ENCODE data around the gene FCGR3B.
"Not testable (repeated sequence)": the region's sequence is repeated elsewhere in the genome, so short reads cannot be mapped to it uniquely, and the experiment has no call there.

Gene FCGR3B

DNA sequence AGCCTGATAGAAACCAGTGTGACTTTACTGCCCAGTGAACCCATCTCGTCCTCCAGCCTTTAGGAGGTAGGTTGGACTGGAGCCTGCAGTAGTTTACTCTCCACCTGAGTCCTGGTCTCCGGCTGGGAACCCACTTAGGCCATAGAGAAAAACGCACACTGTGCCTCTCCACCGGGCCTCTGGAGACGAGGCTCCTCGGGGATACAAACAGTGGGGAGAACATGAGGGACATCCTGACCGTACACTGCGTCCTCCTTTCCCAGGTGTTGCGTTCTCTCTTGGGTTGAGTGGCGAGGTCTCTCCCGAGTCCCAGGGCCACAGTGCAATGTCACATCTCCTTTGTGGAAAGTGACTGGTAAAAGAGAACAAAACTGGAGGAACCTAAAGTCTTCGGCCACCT is 26.0 kb downstream of the FCGR3B start:
- DNase-seq, result not testable (repeated sequence)

DNA sequence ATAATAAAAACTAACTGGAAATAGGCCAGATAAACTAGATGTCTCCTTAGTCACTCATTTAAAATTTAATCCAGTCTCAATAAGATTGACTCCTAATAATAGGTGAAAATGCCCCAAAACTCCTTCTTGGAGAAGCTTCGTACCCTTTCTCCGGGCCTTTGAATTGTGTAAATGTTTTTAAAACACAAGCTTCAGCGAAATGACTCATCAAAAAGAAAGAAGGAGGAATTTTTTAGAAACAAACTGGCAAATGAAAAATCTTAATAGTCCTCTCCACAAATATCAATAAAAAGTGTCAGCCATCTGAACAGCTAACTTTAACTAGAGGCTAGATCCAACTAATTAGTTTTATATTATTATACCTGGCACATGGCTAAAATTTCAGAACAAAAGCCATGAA is 33.9 kb downstream of the FCGR3B start:
- not testable (repeated sequence) for DNase-seq

DNA sequence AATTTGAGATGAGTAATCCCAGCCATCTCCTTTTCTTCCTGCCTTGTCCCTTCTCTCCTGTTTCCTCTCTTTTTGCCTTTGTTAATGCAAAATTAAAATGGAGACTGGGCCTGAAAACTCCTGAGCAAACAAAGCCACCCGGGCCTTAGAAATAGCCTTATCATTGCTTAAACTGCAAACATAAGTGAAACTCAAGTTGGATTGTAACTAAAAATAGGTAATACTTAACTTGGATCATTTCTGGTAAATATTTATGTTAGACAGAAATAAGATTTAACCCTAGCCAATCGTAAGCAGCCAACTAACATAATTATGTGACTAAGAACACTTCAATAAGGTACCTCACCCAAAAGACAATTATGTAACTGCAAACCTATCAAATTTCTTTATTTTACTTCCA is 35.4 kb downstream of the FCGR3B start:
- not testable (repeated sequence) for DNase-seq

DNA sequence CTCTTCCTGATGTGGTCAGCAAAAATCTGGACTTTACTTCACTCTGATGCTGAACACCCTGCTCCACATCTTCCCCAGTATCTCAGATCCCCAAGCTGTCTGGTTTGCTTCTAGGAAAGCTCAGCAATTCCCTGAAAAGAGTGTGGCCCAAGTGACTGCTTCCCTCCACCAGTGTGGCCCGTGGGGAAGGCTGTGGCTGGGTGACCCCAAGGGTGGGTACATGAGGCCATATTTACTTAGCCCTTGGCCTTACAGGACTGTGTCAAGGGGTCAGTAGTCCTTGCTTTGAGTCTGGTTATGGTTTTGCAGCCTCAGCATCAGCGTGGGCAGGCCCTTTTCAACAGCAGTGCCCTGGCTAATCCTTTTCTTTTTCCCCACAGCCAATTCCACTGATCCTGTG is 35.8 kb downstream of the FCGR3B start:
- not testable (repeated sequence) for DNase-seq

DNA sequence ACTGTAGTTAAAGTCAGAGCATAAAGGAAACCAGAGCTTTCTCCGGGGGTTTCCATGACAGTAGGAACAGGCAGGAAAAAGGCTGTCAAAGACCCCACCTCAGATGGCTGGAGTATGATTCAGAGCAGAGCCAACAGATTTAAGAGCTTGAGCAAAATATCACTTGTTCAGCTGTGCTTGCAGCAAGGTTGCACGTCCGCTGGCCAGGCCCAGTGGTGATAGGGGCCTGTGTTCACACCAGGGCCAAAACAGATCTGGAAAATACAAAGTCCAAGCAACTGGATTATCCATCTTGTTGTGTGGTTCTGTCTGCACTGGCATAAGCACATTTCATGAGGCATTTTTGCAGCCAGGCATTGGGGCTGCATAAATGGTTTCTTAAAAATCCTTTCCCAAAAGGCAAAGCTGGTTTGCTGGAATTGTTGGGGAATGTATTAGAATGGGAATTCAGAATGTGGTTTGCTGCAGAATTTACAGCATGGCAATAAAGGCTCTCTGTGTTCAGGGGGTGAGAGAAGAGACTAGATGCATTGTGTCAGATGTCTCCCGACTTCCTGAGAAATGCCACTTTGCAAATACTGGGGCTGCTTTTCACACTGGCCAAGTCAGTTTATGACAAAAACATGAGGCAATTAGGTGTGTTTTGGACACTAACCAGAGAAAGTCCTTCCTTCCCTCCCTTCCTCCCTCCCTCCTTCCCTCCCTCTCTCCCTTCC is 36.5 kb downstream of the FCGR3B start:
- not testable (repeated sequence) for DNase-seq

DNA sequence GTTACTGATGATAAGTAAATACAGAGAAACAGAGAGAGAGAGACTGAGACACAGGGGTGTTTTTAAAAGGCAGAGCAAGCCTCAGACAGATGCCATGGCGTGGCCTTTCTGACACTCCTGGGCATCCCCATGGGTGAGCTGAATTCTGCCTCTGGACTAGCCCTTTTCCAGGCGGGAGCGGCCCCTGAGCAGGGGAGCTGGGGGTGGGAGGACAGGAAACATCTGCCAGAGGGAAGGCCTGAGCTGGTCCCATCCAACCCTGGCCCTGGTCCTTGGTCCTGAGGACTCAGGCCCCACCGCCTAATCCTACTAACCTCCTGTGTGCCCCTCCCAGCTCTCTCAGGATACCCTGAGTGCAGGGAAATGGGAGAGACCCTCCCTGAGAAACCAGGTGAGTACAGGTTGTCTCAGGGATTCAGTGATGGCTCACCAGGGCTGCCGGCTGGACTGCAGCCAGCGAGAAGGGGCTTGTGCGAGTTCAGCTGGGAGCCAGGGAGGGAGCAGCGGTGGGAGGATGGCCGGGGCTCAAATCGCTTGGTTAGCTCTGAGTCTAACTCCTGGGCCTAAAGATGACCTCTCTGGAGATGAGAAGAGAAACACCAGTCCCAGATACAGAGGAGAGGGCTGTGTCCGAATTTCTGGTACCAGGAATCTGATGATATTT is 37.8 kb downstream of the FCGR3B start:
- DNase-seq, result not testable (repeated sequence)

DNA sequence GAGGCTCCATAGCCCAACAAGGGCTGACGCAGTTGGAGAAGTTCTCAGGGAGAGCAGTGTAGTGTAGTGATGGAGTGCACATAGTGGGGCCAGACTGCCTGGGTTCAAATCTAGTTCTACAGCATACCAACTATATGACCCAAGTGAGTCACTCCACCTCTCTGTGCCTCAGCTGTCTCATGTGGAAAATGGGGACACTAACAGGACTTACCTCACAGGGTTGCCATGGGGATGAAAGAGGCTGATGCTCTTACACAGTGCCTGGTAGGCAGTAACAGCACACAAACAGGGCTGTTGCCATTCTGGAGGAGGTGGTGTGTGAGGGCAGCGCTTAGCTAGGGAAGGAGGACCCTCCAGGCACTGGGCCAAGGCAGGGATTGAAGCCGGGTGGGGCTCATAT is 38.4 kb downstream of the FCGR3B start:
- DNase-seq, result not testable (repeated sequence)

DNA sequence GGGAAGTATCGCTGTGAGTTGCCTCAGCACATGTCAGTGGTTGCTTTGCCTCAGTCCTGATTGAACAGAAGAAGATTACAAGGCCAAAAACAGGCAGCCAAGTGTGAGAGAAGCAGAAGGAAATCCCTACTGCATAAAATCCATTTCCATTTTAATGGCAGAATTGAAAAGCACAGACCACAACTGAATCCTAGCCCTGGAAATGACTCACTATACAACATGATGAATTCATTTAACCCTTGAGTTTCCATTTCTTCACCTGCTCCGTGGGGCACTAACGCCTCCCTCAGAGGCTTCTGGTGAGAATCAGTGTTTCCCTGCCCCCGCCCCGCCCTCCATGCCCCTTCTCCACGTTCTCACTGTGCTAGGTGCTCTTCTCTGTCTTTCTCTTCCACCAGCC is 41.1 kb downstream of the FCGR3B start:
- not testable (repeated sequence) for DNase-seq

DNA sequence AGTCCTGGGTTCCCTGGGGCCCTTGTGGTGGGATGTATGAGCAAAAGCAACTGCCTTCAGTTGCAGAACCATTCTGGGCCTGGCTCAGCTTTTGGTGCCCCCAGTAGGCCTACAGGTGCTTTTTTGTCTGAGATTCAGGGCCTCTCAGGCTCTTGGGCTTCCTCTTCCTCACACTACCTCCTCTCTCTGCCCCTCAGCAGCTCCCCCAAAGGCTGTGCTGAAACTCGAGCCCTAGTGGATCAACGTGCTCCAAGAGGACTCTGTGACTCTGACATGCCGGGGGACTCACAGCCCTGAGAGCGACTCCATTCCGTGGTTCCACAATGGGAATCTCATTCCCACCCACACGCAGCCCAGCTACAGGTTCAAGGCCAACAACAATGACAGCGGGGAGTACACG is 41.6 kb downstream of the FCGR3B start:
- not testable (repeated sequence) for DNase-seq

DNA sequence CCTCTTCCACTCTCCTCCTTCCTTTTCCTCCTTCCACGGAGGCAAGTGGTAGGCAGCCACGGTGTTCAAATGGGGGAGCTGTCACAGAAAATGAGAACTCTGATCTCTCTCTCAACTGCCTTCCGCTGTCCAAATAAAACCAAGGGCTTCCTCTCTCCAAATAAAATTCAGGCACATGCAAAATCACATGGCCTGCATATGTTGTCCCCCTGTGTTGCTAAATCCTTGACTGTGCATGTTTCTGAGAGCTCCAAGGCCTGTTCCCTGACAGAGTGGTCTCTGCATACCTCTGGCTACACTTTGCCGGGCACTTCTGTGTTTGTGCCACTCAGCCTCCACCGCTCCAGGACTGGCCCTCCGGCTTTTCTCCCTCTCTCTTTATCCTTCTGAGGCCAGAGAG is 42.4 kb downstream of the FCGR3B start:
- not testable (repeated sequence) for DNase-seq

DNA sequence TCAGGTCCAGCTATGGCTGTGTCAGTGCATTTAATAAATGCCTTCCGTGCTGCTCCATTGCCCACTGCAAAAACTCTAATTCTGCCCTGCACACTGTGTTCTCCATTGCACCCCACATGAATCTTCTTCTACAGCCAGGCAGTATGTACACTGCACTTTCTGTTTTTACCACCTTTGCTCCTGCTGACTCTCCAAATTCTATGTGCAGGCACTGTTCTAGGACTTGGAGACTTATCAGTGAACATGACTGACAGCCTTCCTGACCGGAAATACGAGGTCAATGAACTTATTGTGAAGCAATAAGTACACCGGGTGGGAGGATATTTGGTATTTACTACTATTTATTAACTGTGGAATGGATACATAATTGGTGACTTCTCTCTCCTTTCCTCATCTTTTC is 48.1 kb downstream of the FCGR3B start:
- not testable (repeated sequence) for DNase-seq

DNA sequence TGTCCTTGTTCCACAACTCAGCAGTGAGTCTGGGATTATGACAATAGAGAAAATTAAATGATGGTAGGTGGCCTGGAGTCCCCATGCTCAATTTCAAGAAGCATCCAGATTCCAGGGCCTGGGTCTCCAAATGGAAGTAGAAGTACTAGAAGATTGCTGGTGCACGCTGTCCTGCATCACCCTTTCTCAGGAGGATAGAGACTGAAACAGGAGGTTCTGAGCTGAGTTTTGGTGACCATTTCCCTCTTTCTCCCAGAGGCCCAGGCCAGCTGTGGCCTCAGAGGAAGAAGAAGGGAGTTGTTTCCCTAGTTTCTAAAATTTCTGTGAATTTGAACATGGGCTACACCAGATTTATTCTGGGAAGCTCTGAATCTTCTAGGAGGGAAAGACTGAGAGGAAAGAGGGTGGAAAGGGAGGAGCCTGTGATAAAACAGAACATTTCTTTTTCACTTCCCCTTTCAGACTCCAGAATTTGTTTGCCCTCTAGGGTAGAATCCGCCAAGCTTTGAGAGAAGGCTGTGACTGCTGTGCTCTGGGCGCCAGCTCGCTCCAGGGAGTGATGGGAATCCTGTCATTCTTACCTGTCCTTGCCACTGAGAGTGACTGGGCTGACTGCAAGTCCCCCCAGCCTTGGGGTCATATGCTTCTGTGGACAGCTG is 50.0 kb downstream of the FCGR3B start:
- DNase-seq, result not testable (repeated sequence)

DNA sequence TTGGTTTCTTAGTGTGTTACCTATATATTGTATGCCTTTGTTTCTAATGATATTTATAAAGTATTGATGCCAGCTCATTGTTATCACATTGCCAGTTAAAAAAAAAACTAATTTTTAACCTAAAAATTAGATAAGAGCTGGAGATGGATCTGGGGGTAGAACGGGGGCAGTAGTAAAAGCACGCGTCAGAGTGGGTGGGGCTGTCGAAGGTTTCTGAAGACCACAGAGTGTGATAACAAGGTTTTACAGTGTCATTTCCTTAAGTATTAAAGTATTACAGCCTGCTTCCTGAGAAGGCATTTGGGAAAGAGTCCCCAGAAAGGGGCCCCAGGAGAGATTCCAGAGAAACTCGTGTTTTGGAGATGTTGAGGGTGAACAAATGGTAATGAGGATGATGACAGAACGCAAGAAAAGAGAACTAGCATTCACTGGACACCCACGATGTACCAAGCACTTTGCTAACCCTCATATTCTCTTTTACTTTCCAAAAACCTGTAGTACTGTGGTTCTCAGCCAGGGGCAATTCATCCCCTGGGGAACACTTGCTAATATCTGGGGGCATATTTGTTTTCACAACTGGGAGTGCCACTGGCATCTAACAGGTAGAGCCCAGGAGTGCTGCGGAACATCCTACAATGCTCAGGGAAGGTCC is 51.0 kb downstream of the FCGR3B start:
- not testable (repeated sequence) for DNase-seq

DNA sequence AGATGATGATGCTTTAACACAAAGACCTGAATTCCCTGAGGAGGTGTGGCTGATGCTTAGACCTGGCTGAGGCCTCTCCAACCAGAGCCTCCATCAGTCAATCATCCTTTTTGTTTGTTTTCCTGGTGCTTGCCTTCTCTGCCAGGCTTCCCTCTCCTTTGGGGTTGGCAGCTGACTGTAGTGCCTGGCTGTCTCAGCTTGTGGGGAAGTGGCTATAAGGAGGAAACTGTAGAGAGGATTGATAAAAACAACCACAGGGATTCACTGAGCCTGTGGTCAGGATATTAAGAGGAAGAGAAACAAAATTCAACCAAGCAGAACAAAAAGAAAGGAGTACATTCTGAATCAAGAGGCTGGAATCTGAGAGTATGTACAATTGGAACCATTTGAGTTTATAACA is 54.3 kb downstream of the FCGR3B start:
- not testable (repeated sequence) for DNase-seq
